ENCODE results near the gene USP44.

DNA sequence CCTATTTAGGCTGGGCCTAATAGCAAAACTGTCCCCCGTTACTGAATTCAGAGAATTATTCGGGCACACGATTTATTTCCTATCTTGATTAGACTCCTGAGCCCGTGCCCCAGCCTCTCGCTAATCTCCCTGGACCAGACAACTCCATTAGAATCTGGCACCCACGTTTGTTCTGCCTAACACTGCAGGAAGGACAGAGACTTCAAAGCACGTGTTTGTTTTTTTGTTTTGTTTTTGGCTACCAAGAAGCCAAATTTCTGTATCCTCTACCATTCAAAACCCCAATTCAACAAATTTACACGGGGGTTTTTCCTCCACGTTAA lies 4.8 kb downstream of the USP44 start:
- no peak for TF ChIP-seq GABPA (IDR thresholded peaks at IDR 0.05; ENCODE audit: borderline replicate concordance, insufficient read depth, low read length)
- TF ChIP-seq, protein P1, sequence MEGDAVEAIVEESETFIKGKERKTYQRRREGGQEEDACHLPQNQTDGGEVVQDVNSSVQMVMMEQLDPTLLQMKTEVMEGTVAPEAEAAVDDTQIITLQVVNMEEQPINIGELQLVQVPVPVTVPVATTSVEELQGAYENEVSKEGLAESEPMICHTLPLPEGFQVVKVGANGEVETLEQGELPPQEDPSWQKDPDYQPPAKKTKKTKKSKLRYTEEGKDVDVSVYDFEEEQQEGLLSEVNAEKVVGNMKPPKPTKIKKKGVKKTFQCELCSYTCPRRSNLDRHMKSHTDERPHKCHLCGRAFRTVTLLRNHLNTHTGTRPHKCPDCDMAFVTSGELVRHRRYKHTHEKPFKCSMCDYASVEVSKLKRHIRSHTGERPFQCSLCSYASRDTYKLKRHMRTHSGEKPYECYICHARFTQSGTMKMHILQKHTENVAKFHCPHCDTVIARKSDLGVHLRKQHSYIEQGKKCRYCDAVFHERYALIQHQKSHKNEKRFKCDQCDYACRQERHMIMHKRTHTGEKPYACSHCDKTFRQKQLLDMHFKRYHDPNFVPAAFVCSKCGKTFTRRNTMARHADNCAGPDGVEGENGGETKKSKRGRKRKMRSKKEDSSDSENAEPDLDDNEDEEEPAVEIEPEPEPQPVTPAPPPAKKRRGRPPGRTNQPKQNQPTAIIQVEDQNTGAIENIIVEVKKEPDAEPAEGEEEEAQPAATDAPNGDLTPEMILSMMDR (IDR thresholded peaks at IDR 0.05; ENCODE audit: control extremely low read depth in 1 of 3, insufficient read depth in 1 of 3, low read depth in 1 of 3, low read length in 3 of 3), result no peak
- no peak for TF ChIP-seq RAD21 (IDR thresholded peaks at IDR 0.05 in 1 of 2, conservative IDR thresholded peaks at IDR 0.05 in 1 of 2; ENCODE audit: low read depth in 2 of 2, low read length in 2 of 2)
- TF ChIP-seq TBP (IDR thresholded peaks at IDR 0.05; ENCODE audit: low read depth, low read length), result no peak
- no peak for TF ChIP-seq ZNF274 (IDR thresholded peaks at IDR 0.05; ENCODE audit: borderline replicate concordance, extremely low read depth, low read length)
- no peak for TF ChIP-seq CEBPB (IDR thresholded peaks at IDR 0.05; ENCODE audit: low read depth, low read length)
- no peak for TF ChIP-seq POLR2AphosphoS5 (IDR thresholded peaks at IDR 0.05; ENCODE audit: low read depth, low read length)
